ENCODE data around the gene SPINK6. TPM values are rescaled to one million over a fixed set of nuclear protein-coding genes. Genes with fewer than 3 reads are reported as not detected.

Gene SPINK6
- polyA plus RNA-seq, 1 donor (not counting 4 experiments of a cell fraction or from before 2014, with no cell fraction given) = 35.5 TPM

DNA sequence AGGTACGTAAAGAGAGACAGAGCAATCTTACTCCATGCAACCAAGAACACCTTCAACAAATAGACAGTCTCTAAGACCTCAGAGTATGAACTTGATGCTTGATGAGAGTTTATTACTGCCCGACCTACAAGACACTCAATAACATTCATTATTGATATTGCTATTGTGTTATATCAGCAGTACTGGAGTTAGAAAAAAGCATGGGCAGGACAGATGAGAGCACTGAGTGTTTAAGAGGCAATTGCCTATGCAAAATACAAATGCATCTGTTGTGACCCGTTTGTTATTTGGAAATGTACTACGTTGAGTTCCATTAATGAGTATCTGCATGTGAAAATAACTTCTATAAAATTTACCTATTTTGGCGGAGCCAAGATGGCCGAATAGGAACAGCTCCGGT, 27.4 kb downstream of the SPINK6 start:
- Histone ChIP-seq H3K4me3 (ENCODE audit: control insufficient read depth in 2 of 3, extremely low read depth in 1 of 3, insufficient read depth in 2 of 3, low read depth in 1 of 3, low read length in 3 of 3) (no peak overlapping the region), H3K4me1 (ENCODE audit: control insufficient read depth, extremely low read depth, insufficient read depth, low read length) (no peaks in the 10 kb centered on the region), H3K79me2 (ENCODE audit: control insufficient read depth, insufficient read depth, low read length) (no peaks in the 10 kb centered on the region), H3K9me1 (ENCODE audit: control insufficient read depth, extremely low read depth, insufficient read depth, low read length) (no peaks in the 10 kb centered on the region), H3K9me3 (ENCODE audit: control insufficient read depth, low read depth, low read length) (no peaks in the 10 kb centered on the region), H2AFZ (ENCODE audit: control insufficient read depth, low read length) (no peak overlapping the region), H4K20me1 (ENCODE audit: control insufficient read depth, extremely low read depth, insufficient read depth, low read length) (no peaks in the 10 kb centered on the region), H3K4me2 (ENCODE audit: control insufficient read depth, extremely low read depth, insufficient read depth, low read depth, low read length) (no peak overlapping the region), H3K27me3 (ENCODE audit: control insufficient read depth, extremely low read depth, insufficient read depth, low read length) (no peaks in the 10 kb centered on the region), H3K36me3 (ENCODE audit: control insufficient read depth in 2 of 2, extremely low read depth in 1 of 2, insufficient read depth in 2 of 2, low read length in 2 of 2) (no peaks in the 10 kb centered on the region), H3K9ac (ENCODE audit: control insufficient read depth, extremely low read depth, insufficient read depth, low read length) (no peak overlapping the region), H3K27ac (ENCODE audit: control insufficient read depth, insufficient read depth, low read length) (no peak overlapping the region)
- DNase-seq (ENCODE audit: low read depth, low spot score) (no peak), FAIRE-seq (no peak)
- TF ChIP-seq EZH2 (IDR thresholded peaks at IDR 0.05; ENCODE audit: low read length) = no peak
- TF ChIP-seq, protein P1, sequence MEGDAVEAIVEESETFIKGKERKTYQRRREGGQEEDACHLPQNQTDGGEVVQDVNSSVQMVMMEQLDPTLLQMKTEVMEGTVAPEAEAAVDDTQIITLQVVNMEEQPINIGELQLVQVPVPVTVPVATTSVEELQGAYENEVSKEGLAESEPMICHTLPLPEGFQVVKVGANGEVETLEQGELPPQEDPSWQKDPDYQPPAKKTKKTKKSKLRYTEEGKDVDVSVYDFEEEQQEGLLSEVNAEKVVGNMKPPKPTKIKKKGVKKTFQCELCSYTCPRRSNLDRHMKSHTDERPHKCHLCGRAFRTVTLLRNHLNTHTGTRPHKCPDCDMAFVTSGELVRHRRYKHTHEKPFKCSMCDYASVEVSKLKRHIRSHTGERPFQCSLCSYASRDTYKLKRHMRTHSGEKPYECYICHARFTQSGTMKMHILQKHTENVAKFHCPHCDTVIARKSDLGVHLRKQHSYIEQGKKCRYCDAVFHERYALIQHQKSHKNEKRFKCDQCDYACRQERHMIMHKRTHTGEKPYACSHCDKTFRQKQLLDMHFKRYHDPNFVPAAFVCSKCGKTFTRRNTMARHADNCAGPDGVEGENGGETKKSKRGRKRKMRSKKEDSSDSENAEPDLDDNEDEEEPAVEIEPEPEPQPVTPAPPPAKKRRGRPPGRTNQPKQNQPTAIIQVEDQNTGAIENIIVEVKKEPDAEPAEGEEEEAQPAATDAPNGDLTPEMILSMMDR (optimal IDR thresholded peaks at IDR 0.05 in 1 of 3, IDR thresholded peaks at IDR 0.05 in 1 of 3, conservative IDR thresholded peaks at IDR 0.05 in 1 of 3; ENCODE audit: extremely low read depth in 1 of 3, insufficient read depth in 2 of 3, low read length in 3 of 3) = no peak
- dilution Hi-C loops (cut with MboI; ENCODE audit: extremely low pct_ligation_motif_present, low sequenced_read_pairs) = no loop called here

DNA sequence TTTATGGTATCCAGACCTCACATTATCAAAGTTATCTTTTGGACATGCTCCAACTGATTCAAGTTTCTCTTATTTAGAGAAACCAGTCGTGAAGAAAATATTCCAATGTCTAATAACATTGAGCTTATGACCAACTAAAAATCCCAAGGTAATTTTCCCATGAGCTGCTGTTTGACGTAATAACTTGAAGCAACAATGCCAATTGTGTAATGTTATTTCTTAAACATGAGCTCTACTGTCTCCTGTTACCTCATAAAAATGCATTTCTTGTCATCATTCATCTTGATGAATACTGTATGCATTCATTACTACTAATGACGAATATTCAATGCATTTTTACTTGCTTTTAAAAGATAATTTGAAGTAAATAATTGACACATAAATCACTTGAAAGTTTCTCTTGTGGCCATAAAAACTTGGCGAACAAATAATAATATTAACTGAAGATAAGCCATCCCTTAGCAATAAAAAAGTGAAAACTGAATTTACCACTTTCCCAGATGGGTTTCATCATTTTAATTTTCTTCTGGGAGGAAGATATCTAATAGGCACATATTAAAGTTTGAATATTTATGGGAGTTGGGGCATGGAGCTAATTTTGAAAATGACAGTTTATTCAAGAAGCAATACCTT, 35.1 kb downstream of the SPINK6 start:
- DNase-seq (ENCODE audit: low read depth, low spot score) = no peak
- Histone ChIP-seq H3K9me3 (ENCODE audit: control insufficient read depth, low read depth, low read length) (no peaks in the 10 kb centered on the region), H3K4me3 (ENCODE audit: control insufficient read depth in 2 of 3, extremely low read depth in 1 of 3, insufficient read depth in 2 of 3, low read depth in 1 of 3, low read length in 3 of 3) (no peak overlapping the region), H3K36me3 (ENCODE audit: control insufficient read depth in 2 of 2, extremely low read depth in 1 of 2, insufficient read depth in 2 of 2, low read length in 2 of 2) (no peaks in the 10 kb centered on the region), H2AFZ (ENCODE audit: control insufficient read depth, low read length) (no peak overlapping the region), H3K9ac (ENCODE audit: control insufficient read depth, extremely low read depth, insufficient read depth, low read length) (no peak overlapping the region), H3K4me2 (ENCODE audit: control insufficient read depth, extremely low read depth, insufficient read depth, low read depth, low read length) (no peak overlapping the region), H3K27ac (ENCODE audit: control insufficient read depth, insufficient read depth, low read length) (no peak overlapping the region), H3K79me2 (ENCODE audit: control insufficient read depth, insufficient read depth, low read length) (no peaks in the 10 kb centered on the region), H3K27me3 (ENCODE audit: control insufficient read depth, extremely low read depth, insufficient read depth, low read length) (no peaks in the 10 kb centered on the region), H3K9me1 (ENCODE audit: control insufficient read depth, extremely low read depth, insufficient read depth, low read length) (no peaks in the 10 kb centered on the region), H4K20me1 (ENCODE audit: control insufficient read depth, extremely low read depth, insufficient read depth, low read length) (no peaks in the 10 kb centered on the region), H3K4me1 (ENCODE audit: control insufficient read depth, extremely low read depth, insufficient read depth, low read length) (no peaks in the 10 kb centered on the region)
- no peak for FAIRE-seq
- TF ChIP-seq, protein P1 (optimal IDR thresholded peaks at IDR 0.05 in 1 of 3, IDR thresholded peaks at IDR 0.05 in 1 of 3, conservative IDR thresholded peaks at IDR 0.05 in 1 of 3; ENCODE audit: extremely low read depth in 1 of 3, insufficient read depth in 2 of 3, low read length in 3 of 3) = no peak
- no peak for TF ChIP-seq EZH2 (IDR thresholded peaks at IDR 0.05; ENCODE audit: low read length)
- dilution Hi-C loops (cut with MboI; ENCODE audit: extremely low pct_ligation_motif_present, low sequenced_read_pairs) = no loop called here

Measured in keratinocyte (primary cell).